Stimulated activated naive B cell treated with anti-CD40 and anti-IgM and Interleukin-4, amounts not matched to agents 10 μg/mL and 1 μg/mL and 100 μg/mL, for 72 hours (primary cell): ENCODE measurements around the gene IL1A.

Experiments
- ATAC-seq, 2 donors: fragments of 150-1000 bp; cut with Tn5 transposase; replicated peaks; 2 replicates each; pipeline ENCODE4 v1.10.0; 2021; ENCODE audit warnings: moderate library complexity in 1 of 2
- DNase-seq: peaks from one replicate; pipeline ENCODE4 v3.0.0; 2021
- H3K27ac Mint-ChIP-seq: one replicate; pipeline ENCODE4 v1.8.0; 2022; ENCODE audit warnings: mild to moderate bottlenecking, mixed read lengths
- H3K27me3 Mint-ChIP-seq, 2 donors: one replicate each; pipeline ENCODE4 v1.8.0; 2022; ENCODE audit warnings: mixed read lengths in 2 of 2
- H3K36me3 Mint-ChIP-seq, 2 donors: one replicate each; pipeline ENCODE4 v1.8.0; 2022; ENCODE audit warnings: mixed read lengths in 2 of 2, mild to moderate bottlenecking in 1 of 2
- H3K4me1 Mint-ChIP-seq, 2 donors: one replicate each; pipeline ENCODE4 v1.8.0; 2022; ENCODE audit warnings: mixed read lengths in 2 of 2, mild to moderate bottlenecking in 1 of 2
- H3K4me3 Mint-ChIP-seq, 2 donors: one replicate each; pipeline ENCODE4 v1.8.0; 2022; ENCODE audit warnings: mild to moderate bottlenecking in 2 of 2, mixed read lengths in 2 of 2, moderate library complexity in 1 of 2
- H3K9me3 Mint-ChIP-seq, 2 donors: one replicate each; pipeline ENCODE4 v1.8.0; 2022; ENCODE audit warnings: mixed read lengths in 2 of 2, mild to moderate bottlenecking in 1 of 2

The IL1A gene

DNA sequence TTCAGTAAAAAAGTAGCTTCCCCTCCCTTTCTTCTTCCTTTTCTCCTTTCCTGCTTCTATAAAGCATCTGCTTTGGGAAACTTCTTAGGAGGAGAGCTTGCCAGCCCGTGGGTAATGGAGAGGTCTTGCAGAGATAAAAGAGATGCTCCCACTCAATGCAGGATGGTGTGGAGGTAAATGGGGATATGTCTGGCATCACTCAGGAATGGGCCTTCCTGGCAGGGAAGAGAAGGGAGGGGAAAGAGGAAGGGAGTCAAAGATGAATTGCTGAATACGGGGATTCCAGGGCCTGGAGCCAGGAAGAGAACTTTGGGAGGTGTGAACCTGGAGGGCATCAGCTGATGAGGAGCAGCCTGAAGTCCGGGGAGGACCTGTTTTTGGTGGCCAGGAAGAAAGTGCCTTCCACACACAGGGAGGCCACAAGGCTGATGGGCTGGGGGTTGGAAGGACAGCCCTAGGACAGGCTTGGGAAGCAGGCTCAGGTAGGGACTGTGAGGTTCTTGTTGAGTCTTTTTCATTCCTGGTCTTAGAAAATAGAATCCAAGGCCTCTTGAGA, 27.1 kb upstream of the IL1A start:
- ATAC-seq, result no peak

DNA sequence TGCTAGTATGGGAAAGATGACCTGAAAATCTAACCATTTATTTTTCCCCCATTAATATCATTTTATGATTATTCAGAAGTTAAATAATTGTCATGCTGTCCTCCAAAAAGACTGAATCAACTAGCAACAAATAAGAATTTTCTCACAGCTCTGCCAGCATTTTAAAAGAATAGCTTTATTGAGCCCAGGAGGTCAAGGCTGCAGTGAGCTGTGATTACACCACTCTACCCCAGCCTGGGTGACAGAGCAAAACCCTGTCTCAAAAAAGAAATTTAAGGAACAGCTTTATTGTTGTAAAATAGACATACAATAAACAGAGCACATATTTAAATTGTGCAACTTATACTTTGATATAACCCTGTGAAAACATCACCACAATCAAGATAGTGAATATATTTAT, 24.8 kb upstream of the IL1A start:
- Mint-ChIP-seq H3K9me3 (peaks cover 11 to 15% of the 10 kb centered on the region in 2 donors), H3K4me3 (no peak overlapping the region), H3K27me3 (no peaks in the 10 kb centered on the region), H3K27ac (no peak overlapping the region), H3K36me3 (peaks cover 10 to 25% of the 10 kb centered on the region in 2 donors), H3K4me1 (peaks cover 16 to 24% of the 10 kb centered on the region in 2 donors)
- ATAC-seq (no peak), DNase-seq (no peak)

More for the DNA sequence above, 27.1 kb upstream of the IL1A start:
- Mint-ChIP-seq H3K27me3 (no peaks in the 10 kb centered on the region), H3K4me3 (no peak overlapping the region), H3K4me1 (peaks cover 13 to 19% of the 10 kb centered on the region in 2 donors), H3K36me3 (peaks cover 10 to 25% of the 10 kb centered on the region in 2 donors), H3K27ac (peak overlapping the region; percentile 86), H3K9me3 (peaks cover 11 to 15% of the 10 kb centered on the region in 2 donors)
- no peak for DNase-seq

DNA sequence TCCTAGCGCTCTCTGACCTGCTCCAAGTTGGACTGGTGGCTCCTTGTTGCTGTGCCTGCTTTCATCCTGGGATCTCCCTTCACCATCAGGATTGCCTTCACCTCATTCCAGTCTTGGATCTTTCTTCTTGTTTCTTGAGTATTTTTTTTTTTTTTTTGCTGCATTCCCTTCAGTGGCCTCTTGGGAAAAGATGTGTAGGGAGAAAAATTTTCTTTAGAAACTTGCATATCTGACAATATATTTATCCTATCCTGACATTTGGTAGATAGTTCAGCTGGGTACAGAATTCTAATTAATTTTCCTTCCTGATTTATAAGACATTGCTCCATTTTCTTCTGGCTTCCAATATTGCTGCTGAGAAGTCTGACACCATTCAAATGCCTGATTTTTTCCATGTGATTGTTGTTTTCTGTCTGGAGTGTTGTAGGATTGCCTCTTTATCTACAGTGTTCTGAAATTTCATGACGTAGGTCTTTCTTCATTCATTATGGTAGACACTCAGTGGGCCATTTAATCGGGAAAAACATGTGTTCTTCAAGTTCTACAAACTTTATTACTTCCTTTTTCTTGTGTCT, 23.0 kb upstream of the IL1A start:
- H3K36me3 Mint-ChIP-seq, result peaks cover 10 to 25% of the 10 kb centered on the region in 2 donors
- DNase-seq (no peak), ATAC-seq (no peak)
- H3K4me3 Mint-ChIP-seq, result no peak overlapping the region
- H3K27me3 Mint-ChIP-seq, result no peaks in the 10 kb centered on the region
- H3K9me3 Mint-ChIP-seq, result peaks cover 11 to 15% of the 10 kb centered on the region in 2 donors
- peaks cover 15 to 22% of the 10 kb centered on the region in 2 donors for H3K4me1 Mint-ChIP-seq
- H3K27ac Mint-ChIP-seq, result peak overlapping the region; percentile 21

DNA sequence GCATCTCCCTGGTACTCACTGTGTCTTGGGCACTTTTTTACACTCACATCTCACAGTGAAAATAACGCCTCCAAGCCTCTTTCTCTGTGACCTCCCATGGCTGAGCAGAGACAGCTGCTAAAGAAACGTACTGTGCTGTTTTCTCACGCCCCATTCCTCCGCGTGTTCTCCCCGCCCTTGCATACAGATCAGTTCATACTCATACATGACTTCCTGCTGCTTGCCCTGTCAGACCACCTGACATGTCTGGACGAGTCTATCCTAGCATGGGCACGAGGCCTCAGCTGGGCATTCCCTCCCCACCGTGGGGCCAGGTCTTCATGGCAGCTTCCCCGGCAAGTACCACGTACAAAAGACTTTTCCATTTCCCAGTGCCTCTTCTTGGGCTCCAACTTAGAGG, 21.2 kb upstream of the IL1A start:
- Mint-ChIP-seq H3K27me3 (no peaks in the 10 kb centered on the region), H3K36me3 (peaks cover 10 to 19% of the 10 kb centered on the region in 2 donors), H3K4me1 (peaks cover 6 to 9% of the 10 kb centered on the region in 2 donors), H3K9me3 (peaks cover 11 to 13% of the 10 kb centered on the region in 2 donors), H3K27ac (peak overlapping the region; percentile 38), H3K4me3 (no peak overlapping the region)
- DNase-seq (no peak), ATAC-seq (peak; percentile 15 to 54)

DNA sequence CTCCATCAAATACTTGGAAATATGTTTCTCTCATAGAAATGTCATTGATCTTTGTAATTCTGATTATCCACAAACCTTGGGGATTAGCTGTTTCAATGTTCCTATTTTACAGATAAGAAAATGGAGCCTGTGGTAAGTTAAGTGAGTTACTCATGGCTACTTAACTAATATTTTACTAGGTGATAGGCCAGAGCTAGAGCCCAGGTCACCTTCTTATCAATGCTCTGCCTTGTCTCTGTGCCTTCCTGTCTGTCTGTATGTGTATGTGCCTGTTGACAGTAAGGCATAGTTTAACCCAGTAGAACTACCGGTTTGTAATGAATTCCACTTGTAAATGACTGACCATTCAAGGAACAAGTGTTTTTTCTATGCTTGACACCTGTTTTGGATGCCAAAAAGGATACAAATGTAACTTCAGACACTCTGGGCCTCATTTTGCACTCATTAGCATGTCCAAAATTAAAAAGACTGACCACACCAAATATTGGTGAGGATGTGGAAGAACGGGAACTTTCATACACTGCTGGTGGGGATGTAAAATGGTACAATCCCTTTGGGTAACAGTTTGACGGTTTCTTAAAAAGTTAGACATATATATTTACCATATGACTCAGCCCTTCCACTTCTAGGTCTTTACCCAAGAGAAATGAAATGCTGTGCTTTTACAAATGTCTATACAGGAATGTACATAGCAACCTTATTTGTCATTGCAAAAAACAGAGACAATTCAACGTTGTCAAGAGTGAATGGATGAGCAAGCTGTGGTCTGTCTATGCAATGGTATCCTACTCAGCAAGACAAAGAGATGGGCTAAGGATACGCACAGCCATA, 19.6 kb upstream of the IL1A start:
- peaks cover 13 to 18% of the 10 kb centered on the region in 2 donors for H3K4me1 Mint-ChIP-seq
- H3K4me3 Mint-ChIP-seq, result no peak overlapping the region
- ATAC-seq (peak; percentile 74 to 75), DNase-seq (no peak)
- peak overlapping the region; percentile 89 for H3K27ac Mint-ChIP-seq
- H3K27me3 Mint-ChIP-seq, result no peaks in the 10 kb centered on the region
- peaks cover 12 to 14% of the 10 kb centered on the region in 2 donors for H3K9me3 Mint-ChIP-seq
- peaks cover 10 to 15% of the 10 kb centered on the region in 2 donors for H3K36me3 Mint-ChIP-seq

DNA sequence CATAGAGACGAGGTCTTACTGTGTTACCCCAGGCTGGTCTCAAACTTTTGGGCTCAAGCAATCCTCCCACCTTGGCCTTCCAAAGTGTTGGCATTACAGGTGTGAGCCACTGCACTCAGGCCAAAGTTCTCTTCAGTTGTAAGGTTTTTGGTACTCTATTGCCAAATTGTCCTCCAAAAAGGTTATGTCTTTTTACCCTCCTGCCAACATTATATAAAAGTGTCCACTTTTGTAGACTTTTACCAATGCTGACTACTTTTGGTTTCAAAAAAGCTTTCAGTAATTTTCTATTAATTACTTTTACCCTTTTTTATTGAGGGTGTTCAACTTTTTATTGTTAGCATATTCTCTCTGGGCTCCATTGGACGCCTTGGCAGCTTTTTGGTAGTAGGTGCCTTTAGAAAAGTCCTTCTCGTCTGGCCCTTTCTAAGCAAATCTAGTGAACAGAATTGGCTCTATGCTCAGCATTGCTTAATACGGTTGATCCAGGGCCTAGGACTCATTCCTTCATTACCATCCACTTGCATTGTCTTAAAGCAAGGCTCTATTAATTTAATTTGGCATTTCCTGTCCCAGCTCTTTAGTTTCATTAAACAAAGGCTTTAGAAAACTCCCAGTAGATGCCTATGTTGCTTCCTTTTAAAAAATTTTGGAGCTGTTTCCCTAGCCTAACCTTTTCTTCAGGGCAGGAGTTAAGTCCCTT, 16.7 kb upstream of the IL1A start:
- Mint-ChIP-seq H3K36me3 (no peaks in the 10 kb centered on the region), H3K27me3 (no peaks in the 10 kb centered on the region), H3K4me1 (peaks cover 14 to 21% of the 10 kb centered on the region in 2 donors), H3K27ac (no peak overlapping the region), H3K4me3 (no peak overlapping the region), H3K9me3 (peaks cover 3 to 5% of the 10 kb centered on the region in 2 donors)
- DNase-seq (no peak), ATAC-seq (no peak)

DNA sequence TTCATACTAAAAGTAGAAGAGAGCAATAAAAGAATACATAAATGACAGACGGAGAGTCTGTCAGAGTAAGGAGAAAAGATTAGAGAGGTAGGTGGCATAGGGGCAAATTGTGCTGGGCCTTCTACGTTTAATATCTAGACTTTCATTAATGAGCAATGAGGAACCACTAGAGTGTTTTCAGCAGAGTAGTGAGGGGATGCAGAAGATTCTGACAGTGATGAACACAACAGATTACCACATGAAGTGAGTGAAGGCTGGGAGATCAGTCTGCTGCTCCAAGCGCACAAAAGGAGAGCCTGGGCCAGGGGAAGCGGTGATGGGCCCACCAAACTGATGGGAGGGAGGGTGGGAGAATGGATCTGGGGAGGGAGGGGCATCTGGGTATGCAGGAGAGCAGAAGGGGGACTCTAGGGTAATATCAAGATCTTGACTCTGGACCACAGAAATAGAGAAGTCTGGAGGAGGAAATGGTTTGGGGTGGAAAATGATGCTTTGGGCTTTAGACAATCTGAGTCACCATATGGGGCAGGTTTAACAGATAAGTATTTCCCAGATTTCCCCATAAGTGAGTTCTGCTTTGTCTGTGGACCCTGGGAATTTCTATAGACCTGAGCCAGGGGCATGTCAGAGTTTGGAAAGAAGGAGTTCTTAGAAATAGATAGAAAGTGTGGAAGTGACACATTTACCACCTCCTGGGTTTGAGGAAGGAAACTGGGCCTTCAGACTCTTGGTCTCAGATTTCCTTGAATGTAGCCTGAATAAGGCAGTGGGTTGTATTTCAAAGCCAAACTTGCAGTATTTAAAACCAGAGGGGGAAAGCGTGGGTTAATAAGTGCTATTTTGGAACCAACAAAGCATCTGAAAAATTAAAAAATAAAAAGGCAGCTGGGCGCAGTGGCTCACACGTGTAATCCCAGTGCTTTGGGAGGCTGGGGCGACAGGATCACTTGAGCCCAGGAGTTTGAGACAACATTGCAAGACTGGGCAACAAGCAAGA, 15.0 kb upstream of the IL1A start:
- no peak for DNase-seq
- Mint-ChIP-seq H3K4me1 (peaks cover 15 to 26% of the 10 kb centered on the region in 2 donors), H3K9me3 (peaks cover 3 to 5% of the 10 kb centered on the region in 2 donors), H3K36me3 (no peaks in the 10 kb centered on the region), H3K27ac (peak overlapping the region; percentile 10), H3K27me3 (no peaks in the 10 kb centered on the region), H3K4me3 (no peak overlapping the region)
- peak; percentile 75 to 79 for ATAC-seq

DNA sequence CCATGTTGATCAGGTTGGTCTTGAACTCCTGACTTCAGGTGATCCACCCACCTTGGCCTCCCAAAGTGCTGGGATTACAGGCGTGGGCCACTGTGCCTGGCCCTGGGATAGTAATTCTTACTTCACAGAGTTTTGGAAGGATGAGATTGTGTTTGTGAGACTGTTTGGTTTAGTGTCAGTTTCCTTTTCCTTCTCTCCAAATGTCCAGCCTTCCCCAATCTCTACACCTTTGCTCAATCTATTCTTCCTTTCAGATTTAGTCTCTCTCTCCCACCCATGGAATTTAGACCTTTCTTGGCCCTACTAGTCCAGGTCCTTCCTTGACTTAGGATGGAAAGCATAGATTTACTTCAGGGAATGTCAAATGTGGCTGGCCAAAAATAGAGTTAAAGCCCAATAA, 12.2 kb upstream of the IL1A start:
- ATAC-seq (no peak), DNase-seq (no peak)
- Mint-ChIP-seq H3K36me3 (peaks cover 0 to 4% of the 10 kb centered on the region in 2 donors), H3K4me1 (peaks cover 20 to 32% of the 10 kb centered on the region in 2 donors), H3K4me3 (no peak overlapping the region), H3K27me3 (no peaks in the 10 kb centered on the region), H3K27ac (no peak overlapping the region), H3K9me3 (peaks cover 5% of the 10 kb centered on the region in 2 donors)

DNA sequence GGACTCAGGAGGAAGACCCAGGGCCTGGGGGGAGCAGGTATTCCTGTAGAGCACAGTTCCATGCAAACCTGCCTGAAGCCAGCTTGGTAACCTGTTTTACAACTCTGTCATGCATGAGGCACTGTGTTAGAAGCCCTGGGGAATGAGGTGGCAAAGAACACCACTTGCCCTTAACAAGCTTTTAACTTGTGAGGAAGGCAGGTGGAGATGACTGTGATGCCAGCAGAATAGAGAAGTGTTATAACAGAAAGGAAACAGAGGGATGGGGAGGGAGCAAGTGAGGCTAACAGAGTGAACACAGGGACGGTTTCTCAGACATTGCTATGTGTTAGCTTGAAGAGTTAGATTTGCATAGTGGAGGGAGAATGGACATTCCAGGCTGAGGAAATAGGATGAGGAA, 11.5 kb upstream of the IL1A start:
- peaks cover 5% of the 10 kb centered on the region in 2 donors for H3K9me3 Mint-ChIP-seq
- H3K36me3 Mint-ChIP-seq, result peaks cover 0 to 4% of the 10 kb centered on the region in 2 donors
- no peak overlapping the region for H3K4me3 Mint-ChIP-seq
- no peak overlapping the region for H3K27ac Mint-ChIP-seq
- H3K27me3 Mint-ChIP-seq, result no peaks in the 10 kb centered on the region
- H3K4me1 Mint-ChIP-seq, result peaks cover 20 to 32% of the 10 kb centered on the region in 2 donors
- ATAC-seq (peak; percentile 70 to 71), DNase-seq (peak; percentile 9)

DNA sequence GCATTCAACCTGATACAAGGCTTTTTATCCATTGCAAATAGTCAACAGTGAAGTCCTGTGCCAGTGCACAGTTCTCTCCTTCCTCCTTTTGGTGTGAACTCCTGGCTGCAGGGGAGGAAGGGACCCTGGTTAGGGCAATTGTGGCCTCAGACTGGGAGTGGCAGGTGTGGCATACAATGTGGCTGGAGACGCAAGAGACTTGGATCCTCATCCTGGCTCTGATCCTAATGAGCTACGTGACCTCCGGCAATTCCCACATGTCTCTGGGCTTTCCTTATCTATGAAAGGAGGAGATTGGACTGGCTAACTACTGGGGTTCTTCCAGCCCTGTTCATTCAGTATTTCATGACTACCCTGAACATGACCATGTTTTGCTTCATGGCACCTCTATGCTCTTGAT, 10.5 kb upstream of the IL1A start:
- H3K4me1 Mint-ChIP-seq, result peaks cover 20 to 32% of the 10 kb centered on the region in 2 donors
- H3K36me3 Mint-ChIP-seq, result peaks cover 0 to 4% of the 10 kb centered on the region in 2 donors
- peaks cover 0 to 2% of the 10 kb centered on the region in 2 donors for H3K9me3 Mint-ChIP-seq
- H3K4me3 Mint-ChIP-seq, result no peak overlapping the region
- no peak overlapping the region for H3K27ac Mint-ChIP-seq
- ATAC-seq (no peak), DNase-seq (no peak)
- H3K27me3 Mint-ChIP-seq, result no peaks in the 10 kb centered on the region

DNA sequence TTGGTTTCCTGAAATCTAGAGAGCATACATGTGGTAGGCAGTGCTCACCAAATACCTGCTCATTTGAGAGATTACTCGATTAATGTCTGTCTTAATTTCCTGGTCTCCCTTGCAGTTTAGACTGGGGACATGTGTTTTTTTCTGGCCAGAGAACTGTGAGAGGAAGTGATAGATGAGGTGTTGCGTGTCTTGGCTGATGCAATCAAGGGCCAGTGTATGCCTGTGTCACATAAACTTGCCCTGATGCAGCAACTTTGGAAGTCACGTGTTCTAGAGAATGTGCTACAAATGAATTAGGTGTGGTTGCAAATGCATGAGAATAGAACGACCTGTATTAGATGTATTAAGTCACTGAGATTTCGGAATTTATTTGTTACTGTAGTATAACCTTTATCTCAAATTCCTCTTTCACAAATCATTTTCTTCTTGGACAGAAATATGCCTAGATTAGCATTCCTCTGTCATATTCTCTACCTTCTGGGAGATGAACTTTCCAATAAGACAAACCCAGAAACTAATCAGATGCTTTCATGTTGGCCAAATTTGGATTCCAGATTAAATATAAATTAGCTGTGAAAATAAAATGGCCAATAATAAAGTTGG, 9.9 kb upstream of the IL1A start:
- Mint-ChIP-seq H3K4me1 (peaks cover 17 to 26% of the 10 kb centered on the region in 2 donors), H3K36me3 (peaks cover 0 to 4% of the 10 kb centered on the region in 2 donors), H3K9me3 (peaks cover 0 to 2% of the 10 kb centered on the region in 2 donors), H3K4me3 (no peak overlapping the region), H3K27me3 (no peaks in the 10 kb centered on the region), H3K27ac (no peak overlapping the region)
- ATAC-seq, result peak; percentile 57 to 60
- no peak for DNase-seq

DNA sequence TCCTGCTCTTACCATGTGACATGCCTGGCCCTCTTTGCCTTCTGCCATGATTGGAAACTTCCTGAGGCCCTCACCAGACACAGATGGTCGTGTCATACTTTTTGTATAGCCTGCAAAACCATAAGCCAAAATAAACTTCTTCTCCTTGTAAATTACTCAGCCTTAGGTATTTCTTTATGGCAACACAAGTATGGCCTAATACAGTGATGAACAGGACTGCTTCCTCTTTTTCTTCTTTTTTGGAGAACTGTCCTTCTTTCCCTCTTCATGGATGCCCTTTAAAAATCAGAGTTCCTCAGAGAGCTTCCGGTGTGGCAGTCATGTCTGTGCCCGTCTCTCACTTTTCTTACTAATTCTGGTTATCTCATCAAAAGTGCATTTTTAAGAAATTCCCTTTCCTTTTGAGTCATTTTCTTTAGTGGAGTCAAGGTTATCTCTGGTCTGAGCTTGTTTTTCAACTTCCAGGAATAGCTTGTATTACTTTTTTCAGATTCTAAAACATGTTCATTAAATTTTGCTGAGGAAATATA, 9.2 kb upstream of the IL1A start:
- Mint-ChIP-seq H3K27ac (peak overlapping the region; percentile 21), H3K36me3 (peaks cover 0 to 4% of the 10 kb centered on the region in 2 donors), H3K4me3 (peak overlapping the region in 1 of 2 donors; percentile 4), H3K9me3 (peaks cover 0 to 2% of the 10 kb centered on the region in 2 donors), H3K4me1 (peaks cover 13 to 21% of the 10 kb centered on the region in 2 donors), H3K27me3 (no peaks in the 10 kb centered on the region)
- no peak for DNase-seq
- ATAC-seq, result peak; percentile 79 to 82

DNA sequence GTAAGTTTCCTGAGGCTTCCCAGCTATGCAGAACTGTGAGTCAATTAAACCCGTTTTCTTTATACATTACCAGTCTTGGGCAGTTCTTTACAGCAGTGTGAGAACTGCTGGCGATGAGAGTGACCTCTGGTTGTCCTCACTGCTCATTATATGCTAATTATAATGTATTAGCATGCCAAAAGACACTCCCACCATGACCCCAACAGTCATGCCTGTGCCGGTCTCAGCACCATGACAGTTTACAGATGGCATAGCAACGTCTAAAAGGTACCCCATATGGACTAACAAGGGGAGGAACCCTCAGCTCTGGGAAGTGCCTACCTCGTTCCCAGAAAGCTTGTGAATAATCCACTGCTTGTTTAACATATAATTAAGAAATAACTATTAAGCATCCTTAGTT, 8.1 kb upstream of the IL1A start:
- Mint-ChIP-seq H3K9me3 (peaks cover 0 to 2% of the 10 kb centered on the region in 2 donors), H3K4me1 (peaks cover 13 to 21% of the 10 kb centered on the region in 2 donors), H3K27me3 (no peaks in the 10 kb centered on the region), H3K36me3 (peaks cover 0 to 4% of the 10 kb centered on the region in 2 donors), H3K27ac (no peak overlapping the region), H3K4me3 (no peak overlapping the region)
- no peak for ATAC-seq
- no peak for DNase-seq
